ENCODE results near the gene FGF23. TPM values are rescaled to one million over a fixed set of nuclear protein-coding genes. Genes with fewer than 3 reads are reported as not detected.
"Not testable (repeated sequence)": the region's sequence is repeated elsewhere in the genome, so short reads cannot be mapped to it uniquely, and the experiment has no call there.

FGF23 gene
- not detected for total RNA-seq

- DNase-seq (ENCODE audit: low read depth in 2 of 3, low spot score in 2 of 3): no peak
Observed at GRCh38 chr12:4379405-4379804, at the start of gene FGF23. Gene FGF23, minus strand, starts transcription at chr12:4379712. Its CDS starts 130 bp downstream, at chr12:4379582.

GRCh38 chr12:4424422-4424821 is 44.9 kb upstream of the FGF23 start:
- DNase-seq (ENCODE audit: low read depth in 2 of 3, low spot score in 2 of 3): no peak

- no peak for DNase-seq (ENCODE audit: low read depth in 2 of 3, low spot score in 2 of 3)
Observed at GRCh38 chr12:4423528-4424195, 44.1 kb upstream of the FGF23 start.

GRCh38 chr12:4422985-4423384 is 43.5 kb upstream of the FGF23 start:
- no peak for DNase-seq (ENCODE audit: low read depth in 2 of 3, low spot score in 2 of 3)

GRCh38 chr12:4421590-4422031 is 42.1 kb upstream of the FGF23 start:
- DNase-seq (ENCODE audit: low read depth in 2 of 3, low spot score in 2 of 3): peak; percentile 19 to 53 (median 27)

- DNase-seq (ENCODE audit: low read depth in 2 of 3, low spot score in 2 of 3): no peak
Observed at GRCh38 chr12:4420138-4420670, 40.7 kb upstream of the FGF23 start.

- DNase-seq (ENCODE audit: low read depth in 2 of 3, low spot score in 2 of 3): no peak
Observed at GRCh38 chr12:4418913-4419312, 39.4 kb upstream of the FGF23 start.

GRCh38 chr12:4417936-4418335 is 38.4 kb upstream of the FGF23 start:
- no peak for DNase-seq (ENCODE audit: low read depth in 2 of 3, low spot score in 2 of 3)

GRCh38 chr12:4417455-4417854 is 37.9 kb upstream of the FGF23 start:
- no peak for DNase-seq (ENCODE audit: low read depth in 2 of 3, low spot score in 2 of 3)

GRCh38 chr12:4416276-4416675 is 36.8 kb upstream of the FGF23 start:
- peak in 1 of 3 donors; percentile 25 for DNase-seq (ENCODE audit: low read depth in 2 of 3, low spot score in 2 of 3)

- no peak for DNase-seq (ENCODE audit: low read depth in 2 of 3, low spot score in 2 of 3)
Observed at GRCh38 chr12:4412465-4412864, 33.0 kb upstream of the FGF23 start.

- no peak for DNase-seq (ENCODE audit: low read depth in 2 of 3, low spot score in 2 of 3)
Observed at GRCh38 chr12:4412056-4412455, 32.5 kb upstream of the FGF23 start.

GRCh38 chr12:4407136-4407535 is 27.6 kb upstream of the FGF23 start:
- no peak for DNase-seq (ENCODE audit: low read depth in 2 of 3, low spot score in 2 of 3)

GRCh38 chr12:4404877-4405637 is 25.5 kb upstream of the FGF23 start:
- DNase-seq (ENCODE audit: low read depth in 2 of 3, low spot score in 2 of 3): not testable (repeated sequence)

GRCh38 chr12:4402996-4403395 is 23.5 kb upstream of the FGF23 start:
- DNase-seq (ENCODE audit: low read depth in 2 of 3, low spot score in 2 of 3): no peak

- DNase-seq (ENCODE audit: low read depth in 2 of 3, low spot score in 2 of 3): no peak
Observed at GRCh38 chr12:4401117-4401516, 21.6 kb upstream of the FGF23 start.

- no peak for DNase-seq (ENCODE audit: low read depth in 2 of 3, low spot score in 2 of 3)
Observed at GRCh38 chr12:4395818-4396217, 16.3 kb upstream of the FGF23 start.

- DNase-seq (ENCODE audit: low read depth in 2 of 3, low spot score in 2 of 3): no peak
Observed at GRCh38 chr12:4393211-4393610, 13.7 kb upstream of the FGF23 start.

- DNase-seq (ENCODE audit: low read depth in 2 of 3, low spot score in 2 of 3): peak in 2 of 3 donors; percentile 39 to 48
Observed at GRCh38 chr12:4392223-4392742, 12.8 kb upstream of the FGF23 start.

- no peak for DNase-seq (ENCODE audit: low read depth in 2 of 3, low spot score in 2 of 3)
Observed at GRCh38 chr12:4388662-4389061, 9.2 kb upstream of the FGF23 start.

- no peak for DNase-seq (ENCODE audit: low read depth in 2 of 3, low spot score in 2 of 3)
Observed at GRCh38 chr12:4388032-4388431, 8.5 kb upstream of the FGF23 start.

GRCh38 chr12:4387607-4388006 is 8.1 kb upstream of the FGF23 start:
- no peak for DNase-seq (ENCODE audit: low read depth in 2 of 3, low spot score in 2 of 3)

All from hematopoietic multipotent progenitor cell (in vitro differentiated cells).